HUDEP-2 (cell line): ENCODE data around the gene LONRF2.

Experiments used
- DNase-seq, 76 experiments: peaks; one replicate each; lab custom pipeline; 2025; ENCODE audit not compliant: unreplicated experiment in 76 of 76; lab: John Stamatoyannopoulos, UW

LONRF2 gene

GRCh38 chr2:100301881-100302584 lies 20.3 kb downstream of the LONRF2 start:
- no peak for DNase-seq

- no peak for DNase-seq
These were observed 22.8 kb downstream of the LONRF2 start for GRCh38 chr2:100299548-100299947.

- DNase-seq: no peak
These were observed 24.8 kb downstream of the LONRF2 start for GRCh38 chr2:100297511-100297910.

- DNase-seq: no peak
These were observed 28.2 kb downstream of the LONRF2 start for GRCh38 chr2:100294162-100294497.

- no peak for DNase-seq
These were observed 28.8 kb downstream of the LONRF2 start for GRCh38 chr2:100293341-100294161.

GRCh38 chr2:100292022-100292580 lies 30.2 kb downstream of the LONRF2 start:
- DNase-seq: peak in 74 of 76 experiments; percentile 28 to 91 (median 76)

GRCh38 chr2:100291152-100291970 lies 30.9 kb downstream of the LONRF2 start:
- peak; percentile 32 to 98 (median 91) for DNase-seq

GRCh38 chr2:100290718-100291151 lies 31.6 kb downstream of the LONRF2 start:
- DNase-seq: no peak

- DNase-seq: no peak
These were observed 33.3 kb downstream of the LONRF2 start for GRCh38 chr2:100289020-100289419.

- DNase-seq: no peak
These were observed 36.0 kb downstream of the LONRF2 start for GRCh38 chr2:100286318-100286717.

- no peak for DNase-seq
These were observed 36.6 kb downstream of the LONRF2 start for GRCh38 chr2:100285691-100286090.

- DNase-seq: no peak
These were observed 37.3 kb downstream of the LONRF2 start for GRCh38 chr2:100285011-100285410.

- DNase-seq: no peak
These were observed 38.4 kb downstream of the LONRF2 start for GRCh38 chr2:100283724-100284501.

GRCh38 chr2:100281521-100282438 lies 40.5 kb downstream of the LONRF2 start:
- DNase-seq: peak in 6 of 76 experiments; percentile 1 to 16 (median 11)

GRCh38 chr2:100279586-100280534 lies 42.4 kb downstream of the LONRF2 start:
- DNase-seq: no peak

- DNase-seq: no peak
These were observed 43.3 kb downstream of the LONRF2 start for GRCh38 chr2:100278986-100279385.

GRCh38 chr2:100278501-100278900 lies 43.8 kb downstream of the LONRF2 start:
- DNase-seq: no peak
